ENCODE results near the gene ST8SIA6.
"Not testable (repeated sequence)": the region's sequence is repeated elsewhere in the genome, so short reads cannot be mapped to it uniquely, and the experiment has no call there.

Gene ST8SIA6

GRCh38 chr10:17457083-17457482 is 2.7 kb upstream of the ST8SIA6 start:
- DNase-seq = no peak

DNA sequence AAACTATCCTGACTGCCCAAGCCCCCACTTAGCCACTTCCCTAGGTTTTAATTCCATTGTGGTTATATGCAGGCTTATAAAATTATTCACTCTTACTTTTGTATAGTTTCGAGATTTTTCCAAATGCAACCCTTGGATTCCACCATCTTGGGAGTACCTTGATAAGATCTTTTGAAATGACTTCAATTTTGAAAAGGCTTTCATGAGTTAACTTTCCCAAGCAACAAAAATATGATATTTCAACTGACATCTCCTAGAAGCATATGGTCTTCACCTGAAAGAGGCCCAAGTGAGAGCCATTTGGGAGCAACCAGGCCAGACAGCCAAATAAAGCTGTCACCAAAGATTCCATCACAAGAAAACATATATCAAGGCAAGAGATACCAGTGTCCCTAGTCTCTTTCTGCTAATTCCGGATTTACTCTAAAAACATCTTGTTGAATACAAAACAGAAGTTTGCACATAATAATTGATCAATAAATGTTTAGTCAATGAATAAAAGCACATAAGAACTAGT is 1.7 kb upstream of the ST8SIA6 start:
- no peak for DNase-seq

- DNase-seq = no peak
Measured at GRCh38 chr10:17455015-17455520, 673 bp upstream of the ST8SIA6 start.

DNA sequence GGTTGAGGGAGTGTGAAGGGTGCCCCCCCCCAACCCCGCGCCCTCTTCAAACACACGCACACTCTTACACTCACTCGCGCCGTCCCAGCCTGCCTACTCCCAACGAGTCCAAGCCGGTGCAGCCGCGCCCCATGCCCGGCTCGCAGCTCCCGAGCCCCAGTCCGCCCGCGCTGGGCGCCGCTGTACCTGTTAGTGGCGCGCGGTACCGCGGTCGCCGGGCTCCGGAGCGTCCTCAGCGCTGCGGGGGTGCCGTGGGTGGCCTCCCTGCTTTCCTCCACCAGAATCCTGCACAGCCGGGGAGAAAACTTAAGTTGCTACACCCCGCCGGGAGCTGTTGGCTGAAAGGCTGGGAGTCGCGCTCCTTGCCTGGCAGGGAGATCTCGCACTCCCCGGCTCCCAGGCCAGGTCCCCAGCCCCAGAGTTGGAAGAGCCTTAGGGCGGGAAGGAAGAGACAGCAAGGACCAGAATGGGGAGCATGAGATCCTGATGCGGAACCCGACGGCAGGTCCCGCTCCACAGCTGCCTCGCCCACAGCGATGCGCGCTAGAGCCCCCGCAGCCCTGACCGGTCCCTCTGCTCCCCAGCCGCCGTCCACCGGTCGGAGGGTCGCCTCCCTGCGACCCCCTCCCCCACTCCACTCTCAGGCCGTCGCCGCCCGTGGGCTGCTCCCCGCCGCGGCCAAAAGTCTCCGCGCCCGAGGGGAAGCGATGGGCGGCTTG is 863 bp downstream of the ST8SIA6 start:
- DNase-seq = peak in 7 of 51 donors; percentile 8 to 22 (median 15)

GRCh38 chr10:17453035-17453372 is 1.4 kb downstream of the ST8SIA6 start:
- DNase-seq = no peak

DNA sequence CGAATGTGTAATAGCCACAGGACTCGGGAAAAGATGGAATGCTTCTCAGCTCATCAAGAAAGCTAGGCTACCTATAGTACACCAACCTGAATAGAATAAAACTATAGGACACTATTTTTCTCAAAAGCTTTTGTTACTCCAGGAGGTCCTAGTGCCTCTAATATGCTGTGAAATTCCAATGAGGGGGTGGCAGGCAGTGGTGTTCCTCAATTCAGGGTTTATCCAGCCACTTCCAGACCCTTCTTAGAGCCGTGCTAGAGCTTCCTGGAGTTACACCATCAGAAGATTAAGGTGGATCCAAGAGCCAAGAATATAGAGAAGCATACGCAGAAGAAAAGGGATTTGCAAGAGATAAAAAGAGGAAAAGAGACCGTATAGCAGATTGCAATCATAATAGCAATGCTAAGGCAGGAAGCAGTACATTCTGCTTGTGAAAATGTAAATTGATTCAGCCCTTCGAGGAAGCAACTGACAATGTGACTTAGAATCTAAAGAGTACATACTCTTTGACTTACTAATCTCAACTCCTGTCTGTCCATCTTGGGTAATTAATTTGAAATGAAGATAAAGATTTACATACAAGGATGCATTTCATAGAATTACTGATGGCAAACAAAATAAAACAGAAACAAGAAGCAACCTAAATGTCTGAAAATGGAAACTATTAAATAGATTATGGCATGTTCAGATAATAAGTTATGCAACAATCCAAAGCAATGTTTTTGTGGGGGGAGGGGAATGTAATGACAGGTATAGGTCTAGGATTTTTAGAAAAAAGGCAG is 2.1 kb downstream of the ST8SIA6 start:
- DNase-seq = no peak

DNA sequence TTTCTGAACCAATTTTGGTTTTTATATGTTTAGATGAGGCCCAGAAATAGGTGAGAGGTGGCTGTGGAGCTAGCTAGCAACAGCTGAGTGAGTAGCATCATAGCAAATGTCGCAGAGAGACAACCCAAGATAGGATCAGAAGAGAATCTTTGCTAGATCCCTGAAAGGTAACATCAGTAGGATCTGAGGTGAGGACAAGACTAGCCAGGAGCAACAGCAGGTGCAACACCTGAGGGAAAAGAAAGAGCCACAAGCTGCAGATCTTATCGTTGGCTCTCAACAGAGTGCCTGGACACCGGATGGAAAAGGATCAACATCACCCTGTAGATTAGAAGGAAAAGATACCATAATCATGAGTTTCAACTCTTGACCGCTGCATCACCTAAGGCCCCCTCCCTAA is 4.4 kb downstream of the ST8SIA6 start:
- DNase-seq = no peak

DNA sequence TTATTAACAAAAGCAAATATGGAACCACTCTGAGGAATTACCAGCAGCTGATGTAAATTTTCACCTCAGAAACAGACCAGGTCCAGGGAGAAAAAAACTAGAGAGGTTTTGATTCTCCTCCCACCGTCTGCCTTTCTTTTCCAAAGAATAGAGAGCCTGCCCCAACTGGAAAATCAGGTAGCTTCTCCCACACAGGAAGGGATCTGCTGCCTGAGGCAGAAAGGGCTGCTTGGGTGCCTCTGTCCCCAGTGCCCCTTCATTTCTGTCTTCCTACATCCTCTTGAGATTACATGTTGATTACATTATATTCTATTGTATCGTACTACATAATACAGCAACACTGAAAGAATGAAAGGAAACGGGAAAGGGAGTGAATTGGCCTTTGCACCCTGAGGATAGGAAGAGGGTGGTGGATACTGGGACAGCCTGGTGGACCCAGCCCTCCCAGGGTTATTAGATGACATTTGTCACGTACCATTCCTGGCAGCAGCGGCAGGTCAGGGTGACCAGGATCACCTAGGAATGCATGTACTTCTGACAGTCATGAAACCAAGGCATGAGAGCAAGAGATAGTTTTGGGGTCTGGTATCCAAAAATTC is 8.9 kb downstream of the ST8SIA6 start:
- DNase-seq = no peak

- DNase-seq = no peak
Measured at GRCh38 chr10:17444388-17444714, 10.0 kb downstream of the ST8SIA6 start.

- DNase-seq = no peak
Measured at GRCh38 chr10:17443707-17444387, 10.5 kb downstream of the ST8SIA6 start.

DNA sequence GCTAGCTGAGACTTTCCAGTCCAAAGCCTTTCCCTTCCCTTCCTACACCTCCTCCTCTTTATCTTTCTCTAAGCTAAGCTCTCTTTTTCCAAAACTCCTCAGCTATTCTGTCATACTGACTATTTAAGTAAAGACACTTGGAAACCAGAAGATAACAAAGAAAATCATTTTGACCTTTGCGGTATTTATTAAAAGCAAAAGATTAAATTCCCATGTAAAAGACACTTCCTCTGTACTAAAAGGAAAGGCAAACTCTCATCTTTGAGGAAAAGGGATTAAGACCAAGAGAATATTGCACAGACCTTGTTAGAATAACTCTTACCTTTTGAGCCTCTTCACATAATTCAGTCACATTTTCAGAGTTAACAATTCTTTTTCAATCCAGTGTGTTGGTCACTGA is 15.8 kb downstream of the ST8SIA6 start:
- DNase-seq = no peak

GRCh38 chr10:17436578-17436977 is 17.8 kb downstream of the ST8SIA6 start:
- DNase-seq = not testable (repeated sequence)

- DNase-seq = no peak
Measured at GRCh38 chr10:17435953-17436352, 18.4 kb downstream of the ST8SIA6 start.

GRCh38 chr10:17435187-17435586 is 19.2 kb downstream of the ST8SIA6 start:
- DNase-seq = no peak

DNA sequence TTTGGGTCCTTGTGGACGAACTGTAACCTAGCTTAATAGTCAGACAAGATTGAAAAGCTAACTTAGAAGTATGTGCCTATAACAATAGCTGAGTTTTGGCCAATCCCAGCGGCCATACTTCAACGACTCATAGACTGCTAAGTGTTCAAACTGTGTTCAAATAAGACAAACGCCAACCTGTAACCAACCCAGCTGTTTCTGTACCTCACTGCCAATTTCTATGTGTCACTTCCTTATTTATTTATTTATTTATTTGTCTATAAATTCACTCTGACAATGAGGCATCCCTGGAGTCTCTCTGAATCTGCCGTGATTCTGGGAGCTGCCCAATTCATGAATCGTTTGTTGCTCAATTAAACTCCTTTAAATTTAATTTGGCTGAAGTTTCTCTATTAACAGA is 21.7 kb downstream of the ST8SIA6 start:
- DNase-seq = no peak

- no peak for DNase-seq
Measured at GRCh38 chr10:17431871-17432311, 22.5 kb downstream of the ST8SIA6 start.

DNA sequence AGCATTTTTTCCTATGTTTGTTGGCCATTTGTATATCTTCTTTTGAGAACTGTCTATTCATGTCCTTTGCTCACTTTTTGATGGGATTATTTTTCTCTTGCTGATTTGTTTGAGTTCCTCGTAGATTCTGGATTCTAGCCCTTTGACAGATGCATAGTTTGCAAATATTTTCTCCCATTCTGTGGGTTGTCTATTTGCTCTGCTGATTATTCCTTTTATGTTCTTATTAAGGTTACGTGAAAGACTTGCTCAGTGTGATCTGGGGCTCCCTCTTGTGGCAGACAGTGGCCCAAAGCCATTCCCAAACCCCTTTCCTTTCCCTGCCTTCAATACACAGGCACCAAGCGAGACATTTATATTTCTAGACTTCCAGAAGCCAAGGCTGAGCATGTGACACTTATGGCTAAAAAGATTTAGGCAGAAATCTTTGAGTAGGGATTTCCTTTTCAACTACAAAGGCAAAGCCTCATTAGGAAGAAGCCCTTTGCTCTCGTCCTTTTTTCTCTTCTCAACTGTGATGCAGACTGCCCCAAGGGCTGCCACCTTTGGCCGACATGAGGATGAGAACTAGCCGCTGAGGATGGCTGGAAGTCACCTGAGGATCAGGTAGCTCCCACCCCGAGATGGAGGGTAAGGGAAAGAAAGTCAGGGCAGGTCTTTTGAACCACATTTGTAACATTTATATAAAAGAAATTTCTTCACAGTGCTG is 23.6 kb downstream of the ST8SIA6 start:
- DNase-seq = peak in 34 of 51 donors; percentile 3 to 66 (median 34)

- DNase-seq = no peak
Measured at GRCh38 chr10:17429490-17429889, 24.9 kb downstream of the ST8SIA6 start.

- no peak for DNase-seq
Measured at GRCh38 chr10:17428351-17429097, 25.9 kb downstream of the ST8SIA6 start.

DNA sequence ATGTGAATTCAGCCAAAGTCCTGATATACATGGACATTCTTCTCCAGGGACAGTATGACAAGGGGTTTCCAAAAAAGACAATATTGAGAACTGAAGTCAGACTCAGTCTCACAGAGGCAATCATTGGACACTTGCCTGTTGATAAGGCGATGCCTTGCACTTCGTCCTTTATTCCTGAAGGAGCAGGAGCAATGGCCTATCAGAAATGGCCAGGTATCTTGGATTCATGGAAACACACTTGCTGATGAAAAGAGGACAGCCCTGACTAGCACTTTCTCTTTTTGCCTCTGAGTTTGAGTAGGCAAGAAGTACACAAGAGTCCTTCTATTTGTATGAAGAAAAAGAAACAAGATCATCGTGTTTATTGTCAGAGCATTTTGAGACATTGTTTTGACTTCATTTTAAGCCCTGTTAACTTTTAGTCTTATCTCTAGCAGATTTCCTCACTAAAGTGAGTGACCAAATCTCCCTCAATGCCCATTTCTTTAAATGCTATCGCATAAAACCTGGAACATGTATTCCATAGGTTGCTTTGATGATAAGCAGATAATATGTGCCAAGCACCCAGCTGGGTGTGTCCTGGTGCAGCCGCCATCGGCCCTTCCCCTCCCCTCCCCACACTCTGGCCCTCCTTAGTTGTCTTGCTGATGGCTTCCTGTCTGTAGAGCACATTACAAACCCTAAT is 26.6 kb downstream of the ST8SIA6 start:
- no peak for DNase-seq
